Measurements from ENCODE around the gene SATB2. TPM values are rescaled to one million over a fixed set of nuclear protein-coding genes. Genes with fewer than 3 reads are reported as not detected.

Gene SATB2
- total and polyA plus RNA-seq, 2 donors from 2014 or later, result 1.3 to 17.5 TPM

DNA sequence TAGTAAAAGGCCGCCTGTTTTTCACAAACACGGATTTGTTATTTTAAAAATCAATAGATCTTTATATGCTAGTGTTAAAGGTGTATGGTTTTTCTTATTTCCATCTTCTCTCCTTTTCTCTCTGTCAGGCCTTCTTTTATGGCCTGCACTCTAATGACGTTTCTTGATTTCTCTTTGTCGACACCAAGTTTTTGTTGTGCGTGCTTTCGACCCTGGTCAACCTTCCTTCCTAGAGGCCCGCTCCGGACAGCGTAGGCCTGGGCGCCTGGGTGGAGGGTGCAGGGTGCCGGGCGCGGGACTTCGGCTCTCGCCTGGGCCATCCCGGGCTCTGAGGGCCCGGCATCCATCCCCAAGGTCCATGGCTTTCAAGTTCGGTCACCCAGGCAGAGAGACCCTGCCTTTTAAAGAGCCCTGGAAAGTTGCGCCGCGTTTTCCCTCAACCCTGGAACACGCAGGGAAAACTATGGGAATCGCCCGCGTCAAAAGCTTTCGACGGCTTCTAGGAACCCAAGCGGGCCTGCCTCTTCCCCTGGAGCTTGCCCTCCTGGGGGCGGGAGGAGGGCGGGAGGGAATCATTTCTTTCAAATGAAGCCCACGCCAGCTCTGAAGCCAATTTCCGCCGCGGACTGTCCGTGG is 4.1 kb upstream of the SATB2 start:
- intact Hi-C loops (cut with DNase I), result no loop called here
- FAIRE-seq (no peak), DNase-seq (peak in 1 of 5 donors; percentile 18)
- Histone ChIP-seq H3K4me3 (ENCODE audit: low read length in 3 of 3) (no peak overlapping the region), H3K4me1 (ENCODE audit: control insufficient read depth in 2 of 3, insufficient read depth in 2 of 3, low read depth in 1 of 3, low read length in 3 of 3) (peaks cover 0 to 14% (median 13%) of the 10 kb centered on the region in 3 donors), H3K27ac (ENCODE audit: low read depth in 2 of 2, low read length in 2 of 2) (no peak overlapping the region), H3K9me3 (ENCODE audit: control insufficient read depth in 2 of 3, insufficient read depth in 1 of 3, low read length in 3 of 3) (no peaks in the 10 kb centered on the region), H3K36me3 (ENCODE audit: control insufficient read depth in 2 of 3, insufficient read depth in 3 of 3, low read length in 3 of 3) (no peaks in the 10 kb centered on the region), H3K27me3 (ENCODE audit: control insufficient read depth, insufficient read depth, low read length) (peaks cover 60% of the 10 kb centered on the region), H3K9ac (ENCODE audit: low read length in 3 of 3) (no peak overlapping the region)
- no peak for TF ChIP-seq CTCF (IDR thresholded peaks at IDR 0.05; ENCODE audit: borderline replicate concordance, extremely low read depth, insufficient read depth)

- intact Hi-C loops (cut with DNase I), result no loop called here
- no peak for TF ChIP-seq CTCF (IDR thresholded peaks at IDR 0.05; ENCODE audit: borderline replicate concordance, extremely low read depth, insufficient read depth)
- Histone ChIP-seq H3K9me3 (ENCODE audit: control insufficient read depth in 2 of 3, insufficient read depth in 1 of 3, low read length in 3 of 3) (no peaks in the 10 kb centered on the region), H3K27me3 (ENCODE audit: control insufficient read depth, insufficient read depth, low read length) (peaks cover 56% of the 10 kb centered on the region), H3K36me3 (ENCODE audit: control insufficient read depth in 2 of 3, insufficient read depth in 3 of 3, low read length in 3 of 3) (no peaks in the 10 kb centered on the region), H3K27ac (ENCODE audit: low read depth in 2 of 2, low read length in 2 of 2) (no peak overlapping the region), H3K9ac (ENCODE audit: low read length in 3 of 3) (no peak overlapping the region), H3K4me3 (ENCODE audit: low read length in 3 of 3) (no peak overlapping the region), H3K4me1 (ENCODE audit: control insufficient read depth in 2 of 3, insufficient read depth in 2 of 3, low read depth in 1 of 3, low read length in 3 of 3) (peaks cover 0 to 14% (median 13%) of the 10 kb centered on the region in 3 donors)
- FAIRE-seq (peak; percentile 39), DNase-seq (peak in 2 of 5 donors; percentile 22 to 61)
Observed at GRCh38 chr2:199460846-199461710, 3.3 kb upstream of the SATB2 start.

GRCh38 chr2:199460101-199460671 is 2.4 kb upstream of the SATB2 start:
- Histone ChIP-seq H3K27me3 (ENCODE audit: control insufficient read depth, insufficient read depth, low read length) (peaks cover 52% of the 10 kb centered on the region), H3K9ac (ENCODE audit: low read length in 3 of 3) (peak overlapping the region in 1 of 3 donors; percentile 81), H3K4me1 (ENCODE audit: control insufficient read depth in 2 of 3, insufficient read depth in 2 of 3, low read depth in 1 of 3, low read length in 3 of 3) (peaks cover 0 to 18% (median 13%) of the 10 kb centered on the region in 3 donors), H3K27ac (ENCODE audit: low read depth in 2 of 2, low read length in 2 of 2) (no peak overlapping the region), H3K9me3 (ENCODE audit: control insufficient read depth in 2 of 3, insufficient read depth in 1 of 3, low read length in 3 of 3) (no peaks in the 10 kb centered on the region), H3K36me3 (ENCODE audit: control insufficient read depth in 2 of 3, insufficient read depth in 3 of 3, low read length in 3 of 3) (no peaks in the 10 kb centered on the region), H3K4me3 (ENCODE audit: low read length in 3 of 3) (peak overlapping the region; percentile 52 to 97 (median 93))
- intact Hi-C loops (cut with DNase I), result no loop called here
- DNase-seq (peak in 2 of 5 donors; percentile 22 to 66), FAIRE-seq (no peak)
- TF ChIP-seq CTCF (IDR thresholded peaks at IDR 0.05; ENCODE audit: borderline replicate concordance, extremely low read depth, insufficient read depth), result no peak

Measured in kidney (tissue), 14 donors.